GM12801 (cell line): ENCODE data around the gene PHKB.

ENCODE experiments used
- TF ChIP-seq, protein P1 (sequence below): IDR thresholded peaks from one replicate; pipeline ENCODE4 v1.5.1; 2011; ENCODE audit warnings: control low read depth; ENCODE audit not compliant: insufficient read length; ENCODE audit errors: extremely low read depth

Gene PHKB

DNA sequence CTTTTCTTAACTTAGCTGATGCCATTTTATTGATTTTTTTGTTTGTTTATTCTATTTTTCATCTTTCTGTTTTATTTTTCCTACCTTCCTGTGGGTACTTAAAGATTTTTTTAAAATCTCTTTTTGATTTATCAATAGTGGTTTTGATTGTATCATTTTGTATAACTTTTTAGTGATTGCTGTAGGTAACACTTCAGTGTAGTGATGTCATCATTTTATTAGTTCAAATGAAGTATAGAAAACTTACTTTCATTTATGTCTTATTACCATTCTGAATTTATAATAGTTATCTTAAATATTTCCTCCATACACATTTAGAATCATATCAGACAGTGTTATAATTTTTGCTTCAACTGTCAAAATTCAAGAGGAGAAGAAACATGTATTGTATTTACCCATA lies 115.9 kb downstream of the PHKB start:
- TF ChIP-seq, protein P1, sequence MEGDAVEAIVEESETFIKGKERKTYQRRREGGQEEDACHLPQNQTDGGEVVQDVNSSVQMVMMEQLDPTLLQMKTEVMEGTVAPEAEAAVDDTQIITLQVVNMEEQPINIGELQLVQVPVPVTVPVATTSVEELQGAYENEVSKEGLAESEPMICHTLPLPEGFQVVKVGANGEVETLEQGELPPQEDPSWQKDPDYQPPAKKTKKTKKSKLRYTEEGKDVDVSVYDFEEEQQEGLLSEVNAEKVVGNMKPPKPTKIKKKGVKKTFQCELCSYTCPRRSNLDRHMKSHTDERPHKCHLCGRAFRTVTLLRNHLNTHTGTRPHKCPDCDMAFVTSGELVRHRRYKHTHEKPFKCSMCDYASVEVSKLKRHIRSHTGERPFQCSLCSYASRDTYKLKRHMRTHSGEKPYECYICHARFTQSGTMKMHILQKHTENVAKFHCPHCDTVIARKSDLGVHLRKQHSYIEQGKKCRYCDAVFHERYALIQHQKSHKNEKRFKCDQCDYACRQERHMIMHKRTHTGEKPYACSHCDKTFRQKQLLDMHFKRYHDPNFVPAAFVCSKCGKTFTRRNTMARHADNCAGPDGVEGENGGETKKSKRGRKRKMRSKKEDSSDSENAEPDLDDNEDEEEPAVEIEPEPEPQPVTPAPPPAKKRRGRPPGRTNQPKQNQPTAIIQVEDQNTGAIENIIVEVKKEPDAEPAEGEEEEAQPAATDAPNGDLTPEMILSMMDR, result no peak

DNA sequence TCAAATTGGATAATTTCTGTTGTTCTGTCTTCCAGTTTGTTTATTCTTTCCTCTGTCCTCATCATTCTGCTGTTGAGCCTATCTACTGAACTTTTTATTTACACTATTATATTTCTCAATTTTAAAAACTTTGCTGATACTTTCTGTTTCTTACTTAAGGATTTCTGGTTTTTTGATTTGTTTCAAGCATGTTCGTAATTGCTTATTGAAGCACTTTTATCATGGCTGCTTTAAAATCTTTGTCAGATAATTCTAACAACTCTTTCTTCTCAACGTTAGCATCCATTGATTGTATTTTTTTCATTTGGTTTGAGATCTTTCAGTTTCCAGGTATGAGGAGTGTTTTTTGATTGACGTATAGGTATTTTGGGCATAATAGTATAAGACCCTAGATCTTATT lies 116.9 kb downstream of the PHKB start:
- TF ChIP-seq, protein P1, result no peak

DNA sequence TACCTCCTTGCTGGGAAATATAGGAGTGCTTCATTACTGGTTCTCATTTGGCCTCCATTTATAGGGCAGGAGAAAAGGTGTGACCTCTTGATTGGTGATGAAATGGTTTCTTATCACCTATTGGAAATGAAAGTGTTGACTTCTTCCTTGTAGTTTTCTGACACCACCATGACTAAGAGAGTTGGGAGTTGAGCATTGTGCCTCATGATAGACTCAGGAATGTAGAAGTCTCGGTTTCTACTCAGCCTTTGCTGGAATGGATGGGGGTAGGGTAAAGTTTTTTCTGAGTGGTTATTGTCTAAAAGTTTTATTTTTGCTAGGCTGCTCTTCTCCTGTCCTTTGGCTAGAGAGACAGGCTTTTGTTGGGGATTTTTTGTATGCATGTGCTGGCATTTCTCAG lies 117.4 kb downstream of the PHKB start:
- TF ChIP-seq, protein P1, result no peak

DNA sequence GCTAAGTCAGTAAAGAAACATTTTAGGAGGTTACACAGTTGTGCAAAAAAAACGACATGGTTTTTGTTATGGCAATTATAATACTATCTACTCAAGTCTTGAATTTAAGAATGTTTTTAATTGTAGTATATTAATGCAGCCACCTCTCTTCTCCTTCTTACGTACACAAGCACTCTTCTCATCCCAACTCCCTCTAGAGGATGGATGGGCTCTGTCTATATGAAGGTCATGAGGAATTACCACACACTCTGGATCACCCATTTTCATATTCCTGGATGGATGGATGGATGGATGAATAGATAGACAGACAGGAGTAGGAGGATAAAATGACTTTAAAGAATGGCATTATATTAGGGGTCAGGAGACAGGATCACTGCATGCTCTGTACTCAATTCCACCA lies 120.0 kb downstream of the PHKB start:
- TF ChIP-seq, protein P1, result no peak

DNA sequence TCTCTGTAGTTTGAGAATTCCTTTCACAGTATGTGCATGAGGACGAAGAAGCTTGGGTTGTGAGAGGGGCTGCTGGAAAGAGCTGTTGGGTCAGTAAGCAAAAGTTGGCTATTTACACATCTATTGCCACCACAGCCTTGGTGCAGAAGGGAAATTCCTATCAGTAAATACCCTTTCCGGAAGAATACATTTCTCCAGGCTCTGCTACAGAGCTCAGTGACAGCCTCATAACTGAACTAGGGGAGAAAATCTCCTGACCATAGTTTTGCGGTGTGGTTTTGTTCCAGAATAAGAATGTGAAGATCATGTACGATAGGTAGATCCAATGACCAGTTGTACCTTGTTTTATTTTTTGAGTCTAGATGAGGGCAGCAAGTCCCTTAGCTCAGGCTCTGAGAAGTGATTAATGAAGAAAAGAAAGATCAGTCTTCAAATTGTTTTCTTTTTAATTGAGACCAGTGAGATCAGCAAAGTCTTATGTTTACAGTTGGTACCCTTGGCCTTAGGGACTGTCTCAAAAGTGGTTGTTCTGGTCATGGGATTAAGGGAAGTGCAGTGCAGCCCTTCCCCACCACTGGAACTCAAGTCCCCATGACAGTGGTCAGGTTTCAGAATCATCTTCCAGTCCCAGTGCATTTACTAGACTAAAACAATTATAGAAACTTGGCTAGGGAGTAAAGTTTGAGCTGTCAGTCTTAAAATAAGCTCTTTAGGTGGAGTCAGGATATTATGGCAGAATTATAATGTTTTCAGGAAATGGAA lies 123.5 kb downstream of the PHKB start:
- TF ChIP-seq, protein P1, result no peak

DNA sequence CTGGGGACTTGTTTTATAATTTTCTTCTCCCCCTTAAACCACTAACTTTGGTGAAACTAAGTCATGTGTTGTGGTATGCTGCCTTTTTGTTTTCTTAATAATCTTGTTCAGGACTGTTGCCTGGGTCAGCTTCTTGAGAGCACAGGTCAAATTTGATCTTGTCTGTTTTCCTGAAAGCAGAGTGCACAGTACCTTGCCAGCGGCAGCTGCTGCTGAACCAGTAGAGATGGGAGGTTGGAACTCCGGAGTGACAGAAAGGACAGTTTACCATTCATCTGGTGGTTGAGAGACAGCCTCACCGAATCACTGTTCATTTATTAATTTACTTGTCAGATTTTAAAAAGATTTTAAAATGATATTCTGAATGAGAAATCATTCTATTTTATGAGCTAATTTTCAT lies 125.0 kb downstream of the PHKB start:
- TF ChIP-seq, protein P1, result no peak

DNA sequence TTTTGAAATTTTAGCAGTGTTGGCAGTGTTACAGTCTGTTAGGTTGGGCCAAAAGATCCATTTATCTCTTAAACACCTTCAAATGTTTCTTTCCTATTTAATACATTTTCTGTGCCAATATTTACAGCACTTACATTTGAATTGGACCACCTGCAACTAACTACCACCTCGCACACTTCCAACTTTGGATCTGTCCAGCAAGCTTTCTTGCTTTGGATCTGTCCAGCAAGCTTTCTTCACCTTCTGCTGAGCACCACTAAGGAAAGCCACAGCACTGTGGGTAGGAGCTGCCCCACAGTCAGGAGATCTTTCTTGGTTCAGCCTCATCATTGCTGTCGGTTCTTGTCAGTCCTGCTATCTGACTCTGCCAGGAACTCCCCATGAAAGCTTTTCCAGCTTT lies 129.3 kb downstream of the PHKB start:
- TF ChIP-seq, protein P1, result no peak
